PC-3 (cell line): ENCODE results near the gene DIP2C. TPM values are rescaled to one million over a fixed set of nuclear protein-coding genes. Genes with fewer than 3 reads are reported as not detected.

Experiments used
- ATAC-seq: fragments of 200-7000 bp; cut with Tn5 transposase; 2 replicates; pipeline ENCODE4 v1.9.1; 2020; ENCODE audit warnings: mild to moderate bottlenecking, moderate library complexity
- BruUV-seq: library from RNA; stranded (reverse); fragments of 400-500 nt; replicated peaks from 2 replicates; lab custom pipeline; 2021; lab: Mats Ljungman, UMichigan
- CTCF ChIA-PET: fragments of 300-600 bp; sonication (Branson Sonifier 250); formaldehyde crosslinking; loops from one replicate; lab custom pipeline; 2022; ENCODE audit warnings: antibody characterized with exemption; lab: Charles Lee
- POLR2A ChIA-PET: fragments of 300-600 bp; sonication (Branson Sonifier 250); formaldehyde crosslinking; loops from one replicate; lab custom pipeline; 2022; ENCODE audit warnings: antibody characterized with exemption; ENCODE audit not compliant: unreplicated experiment; lab: Charles Lee
- DNase-seq: peaks from one replicate; pipeline ENCODE4 v3.0.0-alpha.2; 2015
- H2AFZ ChIP-seq: fragments of 300-600 bp; sonication (generic); 2 replicates; pipeline ENCODE4 v1.6.0; 2016; ENCODE audit warnings: antibody characterized with exemption, low read length
- H3F3A ChIP-seq: fragments of 300-600 bp; sonication (generic); one replicate; pipeline ENCODE4 v1.6.0; 2017; ENCODE audit warnings: antibody characterized with exemption, low read length, control low read depth, mild to moderate bottlenecking; ENCODE audit not compliant: unreplicated experiment
- H3K27ac ChIP-seq: fragments of 300-600 bp; sonication (generic); 2 replicates; pipeline ENCODE4 v1.5.1; 2016; ENCODE audit warnings: mild to moderate bottlenecking, low read length
- H3K27me3 ChIP-seq: fragments of 300-600 bp; sonication (generic); 2 replicates; pipeline ENCODE4 v1.6.1; 2016; ENCODE audit warnings: low read length, mixed read lengths
- H3K36me3 ChIP-seq: fragments of 300-600 bp; sonication (generic); 2 replicates; pipeline ENCODE4 v1.6.1; 2016; ENCODE audit warnings: low read depth, mixed run types, low read length, mixed read lengths
- H3K4me1 ChIP-seq: fragments of 300-600 bp; sonication (generic); 2 replicates; pipeline ENCODE4 v1.5.1; 2016; ENCODE audit warnings: low read length; ENCODE audit not compliant: insufficient read depth
- H3K4me2 ChIP-seq: fragments of 300-600 bp; sonication (generic); 2 replicates; pipeline ENCODE4 v1.6.0; 2016; ENCODE audit warnings: low read length
- H3K4me3 ChIP-seq: fragments of 300-600 bp; sonication (generic); 2 replicates; pipeline ENCODE4 v1.5.1; 2016; ENCODE audit warnings: mild to moderate bottlenecking, low read length, mixed read lengths
- H3K79me2 ChIP-seq: fragments of 300-600 bp; sonication (generic); 2 replicates; pipeline ENCODE4 v1.6.1; 2017; ENCODE audit warnings: low read length, mixed read lengths
- H3K9ac ChIP-seq: fragments of 300-600 bp; sonication (generic); 2 replicates; pipeline ENCODE4 v1.6.0; 2016; ENCODE audit warnings: mild to moderate bottlenecking, low read length
- H3K9me2 ChIP-seq: fragments of 300-600 bp; sonication (generic); replicated peaks from 2 replicates; pipeline ENCODE4 v1.6.1; 2016; ENCODE audit warnings: mixed run types, low read length, mixed read lengths
- H3K9me3 ChIP-seq: fragments of 300-600 bp; sonication (generic); 2 replicates; pipeline ENCODE4 v1.6.1; 2016; ENCODE audit warnings: low read length, mixed read lengths
- H4K20me1 ChIP-seq: fragments of 300-600 bp; sonication (generic); 2 replicates; pipeline ENCODE4 v1.6.1; 2016; ENCODE audit warnings: low read length, mixed read lengths
- EZH2 ChIP-seq: fragments of 300-600 bp; sonication (generic); IDR thresholded peaks from one replicate; pipeline ENCODE4 v1.6.1; 2017; ENCODE audit warnings: antibody characterized with exemption, mild to moderate bottlenecking, low read length; ENCODE audit not compliant: unreplicated experiment
- EZH2phosphoT487 ChIP-seq: fragments of 300-600 bp; sonication (generic); IDR thresholded peaks from 2 replicates; pipeline ENCODE4 v1.6.1; 2018; ENCODE audit warnings: mild to moderate bottlenecking, antibody characterized with exemption, low read length, borderline replicate concordance
- intact Hi-C: fragments of 100-400 bp; cut with micrococcal nuclease; formaldehyde crosslinking; loops from 2 replicates; pipeline ENCODE4 v1.9.0; 2023
- total RNA-seq: library from RNA; depleted of rRNA; stranded (reverse); fragments of >200 nt; gene quantifications from 2 replicates; pipeline ENCODE4 v1.2.3, GENCODE V29; 2014
- TF ChIP-seq, protein P1 (sequence below): fragments of 300-600 bp; sonication (generic); conservative IDR thresholded peaks from 2 replicates; pipeline ENCODE4 v1.5.1; 2017; ENCODE audit warnings: antibody characterized with exemption, low read depth, mild to moderate bottlenecking, low read length

DIP2C gene
- total RNA-seq, 1 experiment from 2014 or later: 3.1 TPM

DNA sequence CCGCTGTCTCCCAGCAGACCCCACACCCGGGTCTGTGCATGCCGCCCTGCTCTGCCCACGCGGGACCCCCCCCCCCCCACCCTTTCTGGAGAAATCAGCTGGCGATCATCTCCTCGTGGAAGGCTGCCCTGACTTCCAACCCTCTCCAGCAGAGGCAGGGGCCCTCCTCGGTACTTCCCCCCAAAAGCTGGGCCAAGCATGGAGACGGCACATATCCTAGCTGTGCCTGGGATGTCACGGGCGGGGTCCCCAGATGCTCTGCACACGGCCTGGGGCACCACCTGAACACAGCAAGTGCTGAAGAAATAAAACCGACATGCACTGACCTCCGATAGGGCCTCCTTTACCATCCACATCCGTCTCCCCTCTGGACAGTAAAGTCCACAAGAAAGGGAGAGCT lies 96.0 kb downstream of the DIP2C start:
- Histone ChIP-seq H3K79me2 (no peaks in the 10 kb centered on the region), H3K9me2 (no peaks in the 10 kb centered on the region), H3K4me1 (no peaks in the 10 kb centered on the region), H2AFZ (no peak overlapping the region), H3K36me3 (no peaks in the 10 kb centered on the region), H3K4me3 (no peak overlapping the region), H3K27me3 (no peaks in the 10 kb centered on the region), H3K27ac (no peak overlapping the region), H4K20me1 (no peaks in the 10 kb centered on the region), H3F3A (no peaks in the 10 kb centered on the region), H3K9me3 (no peaks in the 10 kb centered on the region), H3K4me2 (no peak overlapping the region), H3K9ac (no peak overlapping the region)
- DNase-seq (no peak), ATAC-seq (no peak)
- BruUV-seq: no TSS peak
- intact Hi-C loops: no loop called here
- TF ChIP-seq EZH2 (no peak), EZH2phosphoT487 (no peak)
- TF ChIP-seq, protein P1, sequence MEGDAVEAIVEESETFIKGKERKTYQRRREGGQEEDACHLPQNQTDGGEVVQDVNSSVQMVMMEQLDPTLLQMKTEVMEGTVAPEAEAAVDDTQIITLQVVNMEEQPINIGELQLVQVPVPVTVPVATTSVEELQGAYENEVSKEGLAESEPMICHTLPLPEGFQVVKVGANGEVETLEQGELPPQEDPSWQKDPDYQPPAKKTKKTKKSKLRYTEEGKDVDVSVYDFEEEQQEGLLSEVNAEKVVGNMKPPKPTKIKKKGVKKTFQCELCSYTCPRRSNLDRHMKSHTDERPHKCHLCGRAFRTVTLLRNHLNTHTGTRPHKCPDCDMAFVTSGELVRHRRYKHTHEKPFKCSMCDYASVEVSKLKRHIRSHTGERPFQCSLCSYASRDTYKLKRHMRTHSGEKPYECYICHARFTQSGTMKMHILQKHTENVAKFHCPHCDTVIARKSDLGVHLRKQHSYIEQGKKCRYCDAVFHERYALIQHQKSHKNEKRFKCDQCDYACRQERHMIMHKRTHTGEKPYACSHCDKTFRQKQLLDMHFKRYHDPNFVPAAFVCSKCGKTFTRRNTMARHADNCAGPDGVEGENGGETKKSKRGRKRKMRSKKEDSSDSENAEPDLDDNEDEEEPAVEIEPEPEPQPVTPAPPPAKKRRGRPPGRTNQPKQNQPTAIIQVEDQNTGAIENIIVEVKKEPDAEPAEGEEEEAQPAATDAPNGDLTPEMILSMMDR: no peak
- POLR2A ChIA-PET: no interaction called here
- CTCF ChIA-PET: no interaction called here

DNA sequence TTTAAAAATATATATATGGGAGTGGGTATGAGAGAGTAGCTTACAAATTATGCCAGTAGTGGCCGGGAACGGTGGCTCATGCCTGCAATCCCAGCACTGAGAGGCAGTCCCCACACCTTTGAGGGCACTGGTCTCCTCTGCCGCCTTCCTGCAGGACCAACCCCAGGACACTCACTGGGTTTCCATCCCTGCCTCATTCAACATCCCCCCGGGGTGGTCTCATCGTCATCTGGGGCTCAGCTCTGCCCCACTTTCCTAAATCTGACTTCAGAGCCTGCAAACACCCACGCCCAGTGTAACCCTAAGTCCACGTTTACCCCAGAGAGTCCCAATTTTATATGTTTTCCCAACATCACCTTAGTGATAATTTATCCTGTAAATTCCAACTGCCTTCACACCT lies 96.5 kb downstream of the DIP2C start:
- Histone ChIP-seq H3K9me2 (no peaks in the 10 kb centered on the region), H3K9ac (no peak overlapping the region), H2AFZ (no peak overlapping the region), H3K36me3 (no peaks in the 10 kb centered on the region), H3K27me3 (no peaks in the 10 kb centered on the region), H3K9me3 (no peaks in the 10 kb centered on the region), H3K79me2 (no peaks in the 10 kb centered on the region), H3K4me2 (no peak overlapping the region), H3K27ac (no peak overlapping the region), H4K20me1 (no peaks in the 10 kb centered on the region), H3F3A (no peaks in the 10 kb centered on the region), H3K4me1 (no peaks in the 10 kb centered on the region), H3K4me3 (no peak overlapping the region)
- ATAC-seq: no peak
- no TSS peak for BruUV-seq
- ChIA-PET POLR2A (no interaction called here), CTCF (no interaction called here)
- intact Hi-C loops: no loop called here
- TF ChIP-seq, protein P1: no peak
- TF ChIP-seq EZH2 (no peak), EZH2phosphoT487 (no peak)
- DNase-seq: no peak

DNA sequence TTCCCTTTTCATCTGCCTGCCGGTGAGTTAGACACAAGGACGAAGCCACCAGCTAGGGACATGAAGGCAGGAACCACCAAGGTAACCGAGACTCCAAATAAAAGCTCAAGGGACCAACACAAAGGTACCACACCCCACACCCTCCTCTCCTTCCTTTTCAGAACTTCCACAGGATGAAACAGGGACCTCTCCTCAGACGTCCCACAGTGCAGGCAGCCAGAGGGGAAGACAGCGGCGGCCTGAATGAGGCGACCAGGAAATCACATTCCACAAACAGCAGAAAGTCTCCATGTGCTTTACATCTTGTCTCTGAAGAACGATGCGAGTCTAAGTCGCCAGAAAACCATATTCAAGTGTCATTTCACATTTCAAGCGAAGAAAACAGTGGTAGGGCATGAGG lies 97.8 kb downstream of the DIP2C start:
- Histone ChIP-seq H3K4me2 (no peak overlapping the region), H3K27ac (no peak overlapping the region), H3K4me1 (no peaks in the 10 kb centered on the region), H3F3A (no peaks in the 10 kb centered on the region), H3K4me3 (no peak overlapping the region), H4K20me1 (no peaks in the 10 kb centered on the region), H3K9me3 (no peaks in the 10 kb centered on the region), H2AFZ (no peak overlapping the region), H3K27me3 (no peaks in the 10 kb centered on the region), H3K79me2 (no peaks in the 10 kb centered on the region), H3K9ac (no peak overlapping the region), H3K9me2 (no peaks in the 10 kb centered on the region), H3K36me3 (no peaks in the 10 kb centered on the region)
- CTCF ChIA-PET: no interaction called here
- ATAC-seq (no peak), DNase-seq (no peak)
- intact Hi-C loops: no loop called here
- TF ChIP-seq EZH2: no peak
- TF ChIP-seq, protein P1: no peak
- no peak for TF ChIP-seq EZH2phosphoT487
- POLR2A ChIA-PET: no interaction called here
- no TSS peak for BruUV-seq
